GM12874 (cell line): ENCODE results near the gene SDSL.

Experiments
- TF ChIP-seq, protein P1 (sequence below): IDR thresholded peaks from 2 replicates; pipeline ENCODE4 v1.5.1; 2011; ENCODE audit warnings: low read depth, mild to moderate bottlenecking, control low read depth, low read length, moderate library complexity; ENCODE audit not compliant: insufficient read depth

SDSL gene

DNA sequence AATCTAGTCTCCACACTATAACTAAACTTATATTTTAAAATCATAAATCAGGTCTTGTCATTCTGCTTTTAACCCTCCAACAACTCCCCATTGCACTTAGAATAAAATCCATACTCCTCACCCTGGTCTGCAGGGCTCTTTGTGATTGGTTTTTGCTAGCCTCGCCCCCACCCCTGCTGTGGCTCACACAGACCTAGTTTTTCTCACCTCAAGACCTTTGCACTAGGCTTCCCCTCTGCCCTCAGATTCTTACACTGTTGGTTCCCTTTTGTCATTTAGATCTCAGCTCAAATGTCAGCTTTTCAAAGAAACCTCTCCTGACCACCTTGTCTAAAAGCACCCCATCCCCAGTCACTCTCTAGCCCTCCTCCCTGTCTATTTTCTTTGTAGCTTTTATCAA lies 60.2 kb downstream of the SDSL start:
- TF ChIP-seq, protein P1, sequence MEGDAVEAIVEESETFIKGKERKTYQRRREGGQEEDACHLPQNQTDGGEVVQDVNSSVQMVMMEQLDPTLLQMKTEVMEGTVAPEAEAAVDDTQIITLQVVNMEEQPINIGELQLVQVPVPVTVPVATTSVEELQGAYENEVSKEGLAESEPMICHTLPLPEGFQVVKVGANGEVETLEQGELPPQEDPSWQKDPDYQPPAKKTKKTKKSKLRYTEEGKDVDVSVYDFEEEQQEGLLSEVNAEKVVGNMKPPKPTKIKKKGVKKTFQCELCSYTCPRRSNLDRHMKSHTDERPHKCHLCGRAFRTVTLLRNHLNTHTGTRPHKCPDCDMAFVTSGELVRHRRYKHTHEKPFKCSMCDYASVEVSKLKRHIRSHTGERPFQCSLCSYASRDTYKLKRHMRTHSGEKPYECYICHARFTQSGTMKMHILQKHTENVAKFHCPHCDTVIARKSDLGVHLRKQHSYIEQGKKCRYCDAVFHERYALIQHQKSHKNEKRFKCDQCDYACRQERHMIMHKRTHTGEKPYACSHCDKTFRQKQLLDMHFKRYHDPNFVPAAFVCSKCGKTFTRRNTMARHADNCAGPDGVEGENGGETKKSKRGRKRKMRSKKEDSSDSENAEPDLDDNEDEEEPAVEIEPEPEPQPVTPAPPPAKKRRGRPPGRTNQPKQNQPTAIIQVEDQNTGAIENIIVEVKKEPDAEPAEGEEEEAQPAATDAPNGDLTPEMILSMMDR: no peak

DNA sequence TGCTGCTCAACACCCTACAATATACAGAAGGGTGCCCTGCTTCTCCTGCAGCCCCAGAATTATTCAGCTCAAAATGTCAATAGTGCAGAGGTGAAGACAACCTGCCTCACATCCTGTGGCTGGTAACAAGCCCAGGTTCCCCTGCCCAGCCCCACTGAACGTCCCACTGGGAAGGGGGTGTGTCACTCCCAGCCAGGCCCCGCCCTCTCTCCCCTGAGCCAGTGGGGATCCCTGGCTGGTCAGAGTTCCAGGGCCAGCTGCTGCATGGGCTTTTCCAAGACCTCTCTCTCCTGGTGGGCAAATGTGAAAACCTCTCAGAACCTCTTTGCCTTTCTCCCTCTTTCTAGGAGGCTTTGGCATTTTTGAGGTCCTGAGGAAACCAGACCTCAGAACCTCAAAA lies 63.1 kb downstream of the SDSL start:
- TF ChIP-seq, protein P1: no peak

- TF ChIP-seq, protein P1: no peak
Measured at GRCh38 chr12:113486722-113487121, 64.5 kb downstream of the SDSL start.
